T-helper 1 cell (primary cell): ENCODE results near the gene CEP89.
"Not testable (repeated sequence)": the region's sequence is repeated elsewhere in the genome, so short reads cannot be mapped to it uniquely, and the experiment has no call there.

Experiments used
- DNase-seq, 5 donors: peaks; one replicate each; pipeline ENCODE4 v3.0.0-alpha.2; 2012 to 2020

Gene CEP89

GRCh38 chr19:32890841-32891240 is 80.9 kb downstream of the CEP89 start:
- no peak for DNase-seq

GRCh38 chr19:32890326-32890725 is 81.4 kb downstream of the CEP89 start:
- no peak for DNase-seq

GRCh38 chr19:32889137-32889934 is 82.4 kb downstream of the CEP89 start:
- DNase-seq = no peak

GRCh38 chr19:32887572-32888215 is 84.1 kb downstream of the CEP89 start:
- no peak for DNase-seq

GRCh38 chr19:32886241-32886640 is 85.5 kb downstream of the CEP89 start:
- no peak for DNase-seq

- not testable (repeated sequence) for DNase-seq
These were observed 86.5 kb downstream of the CEP89 start for GRCh38 chr19:32885255-32885654.

GRCh38 chr19:32881766-32882165 is 90.0 kb downstream of the CEP89 start:
- DNase-seq = no peak

- DNase-seq = no peak
These were observed 91.1 kb downstream of the CEP89 start for GRCh38 chr19:32880622-32881021.

- no peak for DNase-seq
These were observed 92.0 kb downstream of the CEP89 start for GRCh38 chr19:32879741-32880140.

- no peak for DNase-seq
These were observed 92.8 kb downstream of the CEP89 start for GRCh38 chr19:32878988-32879387.

- no peak for DNase-seq
These were observed 93.6 kb downstream of the CEP89 start for GRCh38 chr19:32877977-32878745.

GRCh38 chr19:32877323-32877912 is 94.3 kb downstream of the CEP89 start:
- DNase-seq = no peak

GRCh38 chr19:32876919-32877285 is 94.9 kb downstream of the CEP89 start:
- no peak for DNase-seq

- DNase-seq = no peak
These were observed 95.4 kb downstream of the CEP89 start for GRCh38 chr19:32876236-32876918.

GRCh38 chr19:32875428-32875827 is 96.3 kb downstream of the CEP89 start:
- no peak for DNase-seq

GRCh38 chr19:32874605-32875004 is 97.2 kb downstream of the CEP89 start:
- DNase-seq = no peak

GRCh38 chr19:32873247-32873959 is 98.4 kb downstream of the CEP89 start:
- no peak for DNase-seq

- no peak for DNase-seq
These were observed 99.4 kb downstream of the CEP89 start for GRCh38 chr19:32872391-32872790.

- no peak for DNase-seq
These were observed 100.7 kb downstream of the CEP89 start for GRCh38 chr19:32870981-32871451.

GRCh38 chr19:32869966-32870573 is 101.7 kb downstream of the CEP89 start:
- no peak for DNase-seq

GRCh38 chr19:32869369-32869965 is 102.3 kb downstream of the CEP89 start, which contains the start of gene SLC7A9:
Gene SLC7A9 (minus strand): TSS chr19:32869767. CDS start chr19:32868534, 1,233 bp downstream.
- DNase-seq = no peak
